HG03025 (cell line): ENCODE measurements around the gene NTN1.
"Not testable (repeated sequence)": the region's sequence is repeated elsewhere in the genome, so short reads cannot be mapped to it uniquely, and the experiment has no call there.

Source experiments
- ATAC-seq: cut with Tn5 transposase; IDR thresholded peaks from one replicate; pipeline ENCODE4 v1.9.1; 2021; ENCODE audit warnings: mild to moderate bottlenecking, moderate library complexity; ENCODE audit not compliant: unreplicated experiment, low FRiP score

The NTN1 gene

DNA sequence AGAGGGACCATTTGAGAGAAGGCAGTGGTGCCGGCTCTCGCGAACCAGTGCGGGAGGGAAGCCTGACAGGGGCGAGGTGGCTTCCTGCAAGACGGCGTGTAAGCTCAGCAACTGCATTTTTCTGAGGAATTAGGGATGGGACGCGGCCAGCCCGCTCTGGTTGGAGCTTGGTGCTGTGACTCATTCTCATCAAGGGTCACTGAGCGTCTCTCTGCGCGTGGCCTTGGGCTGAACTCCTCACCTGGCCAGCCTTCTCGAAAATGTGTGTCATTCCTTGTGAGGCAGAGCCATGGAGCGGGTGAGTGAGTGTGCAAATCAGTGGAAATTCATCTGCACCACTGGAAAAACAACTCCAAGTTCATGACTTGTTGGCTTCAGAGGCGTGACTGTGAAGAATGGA lies 52.8 kb downstream of the NTN1 start:
- no peak for ATAC-seq

DNA sequence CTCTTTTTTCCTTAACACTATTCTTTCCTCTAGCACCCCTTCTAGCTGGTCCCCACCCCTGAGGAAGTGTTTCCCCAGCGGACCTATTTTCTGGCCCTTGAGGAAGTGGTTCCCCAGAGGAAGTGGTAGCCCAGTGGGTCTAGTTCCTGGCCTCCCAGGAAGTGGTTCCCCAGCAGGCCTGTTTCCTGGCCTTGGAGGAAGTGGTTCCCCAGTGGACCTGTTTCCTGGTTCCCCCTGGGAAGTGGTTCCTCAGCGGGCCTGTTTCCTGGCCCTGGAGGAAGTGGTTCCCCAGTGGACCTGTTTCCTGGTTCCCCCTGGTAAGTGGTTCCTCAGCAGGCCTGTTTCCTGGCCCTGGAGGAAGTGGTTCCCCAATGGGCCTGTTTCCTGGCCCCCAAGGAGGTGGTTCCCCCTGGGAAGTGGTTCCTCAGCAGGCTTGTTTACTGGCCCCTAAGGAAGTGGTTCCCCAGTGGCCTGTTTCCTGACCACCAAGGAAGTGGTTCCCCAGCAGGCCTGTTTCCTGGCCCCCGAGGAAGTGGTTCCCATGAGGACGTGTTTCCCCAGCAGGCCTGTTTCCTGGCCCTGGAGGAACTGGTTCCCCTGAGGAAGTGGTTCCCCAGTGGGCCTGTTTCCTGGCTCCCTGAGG lies 58.3 kb downstream of the NTN1 start:
- no peak for ATAC-seq

DNA sequence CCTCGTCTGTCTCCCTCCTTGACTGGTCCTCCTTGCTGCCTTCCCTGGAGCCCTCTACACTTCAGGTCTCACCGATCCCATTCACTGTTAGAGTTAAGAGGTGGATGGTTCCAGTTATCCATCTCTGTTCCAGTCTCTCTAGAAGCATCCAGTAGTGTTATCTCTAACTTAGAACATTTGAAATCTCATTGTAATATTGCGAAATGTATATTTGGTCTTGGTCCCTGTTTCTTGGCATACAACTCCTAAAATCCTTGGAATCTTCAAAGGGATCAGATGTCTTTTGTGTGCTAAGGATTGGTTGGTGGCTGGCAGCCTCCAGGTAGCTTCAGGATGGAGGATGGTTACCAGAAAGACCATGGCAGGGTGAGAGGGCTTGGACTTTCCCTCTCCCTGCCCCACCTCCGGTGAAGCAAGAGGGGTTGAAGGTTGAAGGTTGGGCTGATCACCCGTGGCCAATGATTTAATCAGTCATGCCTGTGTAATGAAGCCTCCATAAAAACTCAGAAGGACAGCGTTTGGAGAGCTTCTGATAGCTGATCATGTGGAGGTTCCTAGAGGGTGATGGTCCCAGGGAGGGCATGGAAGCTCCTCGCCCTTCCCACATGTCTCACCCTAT lies 59.1 kb downstream of the NTN1 start:
- no peak for ATAC-seq

DNA sequence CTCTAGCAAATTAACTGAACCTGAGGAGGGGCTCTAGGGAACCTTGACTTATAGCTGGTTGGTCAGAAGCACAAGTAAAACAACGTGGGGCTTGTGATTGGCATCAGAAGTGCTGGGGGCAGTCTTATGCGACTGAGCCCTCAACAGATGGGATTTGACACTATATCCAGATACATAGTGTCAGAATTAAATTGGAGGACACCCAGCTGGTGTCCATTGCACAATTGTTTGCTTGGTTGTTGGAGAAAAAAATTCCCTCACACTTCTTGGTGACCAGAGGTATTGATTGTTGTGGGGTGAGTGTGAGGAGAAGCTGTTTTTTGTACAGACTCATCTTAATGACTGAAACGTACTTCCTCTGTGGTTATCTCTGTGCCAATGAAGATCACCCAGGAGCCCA lies 59.7 kb downstream of the NTN1 start:
- no peak for ATAC-seq

DNA sequence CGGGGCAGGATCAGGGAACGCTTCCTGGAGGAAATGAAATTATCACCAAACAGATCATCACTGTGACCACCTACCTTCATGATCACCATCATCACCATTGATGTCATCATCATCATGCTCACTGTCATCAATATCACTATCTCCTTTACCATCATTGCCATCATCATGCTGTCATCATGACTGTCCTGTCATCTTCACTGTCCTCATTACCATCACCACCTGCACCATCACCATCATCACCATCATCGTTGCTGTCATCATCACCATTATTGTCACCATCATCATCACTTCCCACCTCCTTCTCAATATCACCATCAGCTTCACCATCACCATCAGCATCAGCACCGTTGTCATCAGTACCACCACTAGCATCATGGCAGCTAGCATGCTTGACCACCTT lies 65.3 kb downstream of the NTN1 start:
- ATAC-seq: no peak

DNA sequence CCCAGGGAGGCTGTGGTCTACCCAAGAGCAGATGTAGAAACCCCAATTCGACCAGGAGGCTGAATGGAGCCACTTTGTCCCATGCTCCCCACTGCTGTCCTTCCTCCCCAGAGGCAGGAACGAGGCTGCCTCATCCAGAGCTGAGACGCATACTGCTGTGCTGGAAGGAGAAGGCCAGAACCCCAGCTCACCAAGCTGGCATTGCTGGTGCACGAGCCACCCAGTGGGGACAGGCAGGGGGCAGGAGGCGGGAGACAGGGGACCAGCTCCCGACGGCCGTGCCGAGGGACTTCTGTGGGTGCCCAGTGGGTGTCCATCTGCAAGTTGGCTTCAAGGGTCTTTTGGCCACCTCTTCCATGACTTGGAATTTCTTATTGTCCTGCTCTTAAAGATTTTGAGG lies 66.6 kb downstream of the NTN1 start:
- ATAC-seq: no peak

DNA sequence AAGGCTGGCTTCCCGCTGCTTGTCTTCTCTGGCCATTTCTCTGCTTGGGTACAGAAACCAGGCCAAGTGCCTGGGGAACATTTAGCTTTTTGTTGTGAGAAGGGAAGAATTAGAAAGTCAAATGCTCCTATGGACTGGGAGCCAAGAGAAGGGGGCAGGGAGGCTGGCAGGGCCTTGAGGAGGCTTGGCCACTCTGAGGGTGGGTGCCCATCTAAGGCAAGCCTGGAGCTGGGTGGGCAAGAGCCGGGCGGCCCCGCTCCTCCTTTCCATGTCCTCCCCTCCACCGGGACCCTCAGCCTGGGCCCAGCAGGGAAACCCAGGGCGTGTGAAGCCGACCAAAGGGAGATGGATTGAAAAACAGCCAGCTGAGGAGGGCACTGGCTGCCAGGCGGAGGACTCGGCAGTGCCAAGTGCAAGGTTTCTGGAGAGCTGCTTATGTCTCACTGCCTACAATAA lies 69.4 kb downstream of the NTN1 start:
- ATAC-seq: no peak

DNA sequence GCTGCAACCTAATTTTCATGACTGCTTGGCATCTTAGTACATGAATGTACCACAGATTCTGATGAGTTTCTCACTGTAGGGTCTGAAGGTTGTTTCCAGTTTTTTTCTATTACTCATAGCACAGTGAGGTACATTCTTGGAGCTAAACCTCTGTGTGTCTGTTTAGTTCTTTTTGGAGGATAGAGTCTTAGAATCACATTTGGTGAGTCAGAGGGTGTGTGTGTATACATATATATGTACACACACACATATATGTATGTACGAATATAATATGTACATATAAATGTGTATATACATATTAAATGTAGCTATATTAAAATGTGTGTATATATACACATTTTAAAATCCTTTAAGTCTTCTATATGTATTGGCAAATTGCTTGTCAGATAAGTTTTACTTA lies 72.9 kb downstream of the NTN1 start:
- no peak for ATAC-seq

DNA sequence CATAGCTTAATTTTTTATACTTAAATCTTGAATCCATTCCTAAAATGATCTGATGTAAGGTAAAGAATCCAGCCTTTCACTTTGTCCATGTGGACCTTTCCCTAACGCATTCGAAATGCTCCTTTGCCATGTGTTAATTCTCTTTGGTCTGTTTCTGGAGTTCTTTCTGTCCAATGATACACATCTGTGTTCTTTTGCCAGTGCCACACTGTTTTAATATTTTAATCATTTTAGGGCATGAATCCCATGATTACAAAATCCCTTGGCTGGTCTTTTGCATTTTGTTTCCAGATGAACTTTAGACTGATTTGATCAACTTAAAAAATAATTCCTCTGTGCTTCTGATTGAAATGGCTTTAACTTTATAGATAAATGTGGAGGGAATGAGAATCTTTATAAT lies 74.1 kb downstream of the NTN1 start:
- no peak for ATAC-seq

DNA sequence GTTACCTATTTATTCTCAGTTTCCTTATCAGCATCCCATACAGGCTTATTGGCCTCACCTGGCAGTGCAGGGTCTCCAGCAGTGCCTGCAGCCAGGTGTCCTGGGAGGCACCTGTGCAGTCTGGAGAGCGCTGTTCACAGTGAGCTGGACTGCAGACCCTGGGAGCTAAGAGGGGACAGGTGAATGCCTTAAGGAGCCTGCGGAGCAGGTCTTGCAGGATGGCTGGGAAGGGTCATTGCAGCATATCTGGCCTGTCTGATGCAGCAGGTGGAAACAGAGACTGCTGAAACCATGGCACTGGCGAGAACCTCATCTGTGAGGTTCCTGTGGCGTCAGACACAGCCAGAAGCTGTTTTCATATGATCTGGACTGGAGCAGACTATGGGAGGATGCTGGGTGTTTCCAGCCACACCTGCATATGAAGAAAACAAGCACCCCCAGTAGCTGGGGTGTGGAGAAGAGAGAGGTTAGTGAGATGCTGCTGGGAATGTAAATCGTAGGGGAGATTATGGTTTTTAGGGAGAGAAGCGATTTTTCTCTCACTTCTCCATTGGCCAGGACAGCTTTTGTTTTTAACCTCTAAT lies 77.0 kb downstream of the NTN1 start:
- no peak for ATAC-seq

DNA sequence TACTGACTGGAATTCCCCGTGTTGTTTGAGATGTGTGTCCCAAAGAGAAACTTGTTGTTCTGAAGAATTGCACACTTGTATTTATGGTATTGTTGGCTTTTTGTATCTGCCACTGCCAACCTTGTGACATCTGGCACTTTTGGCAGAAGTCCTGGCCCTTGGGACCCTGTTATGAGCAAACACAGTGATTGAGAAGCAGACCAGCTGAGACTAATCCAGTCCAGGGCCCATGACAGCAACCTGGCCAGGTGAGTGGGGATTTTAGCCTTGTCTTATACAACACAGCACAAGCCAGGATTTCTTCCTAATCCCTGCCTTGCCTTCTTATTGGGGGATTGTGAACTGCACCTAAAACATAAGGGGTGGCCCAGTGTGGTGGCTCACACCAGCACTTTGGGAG lies 80.0 kb downstream of the NTN1 start:
- ATAC-seq: no peak

DNA sequence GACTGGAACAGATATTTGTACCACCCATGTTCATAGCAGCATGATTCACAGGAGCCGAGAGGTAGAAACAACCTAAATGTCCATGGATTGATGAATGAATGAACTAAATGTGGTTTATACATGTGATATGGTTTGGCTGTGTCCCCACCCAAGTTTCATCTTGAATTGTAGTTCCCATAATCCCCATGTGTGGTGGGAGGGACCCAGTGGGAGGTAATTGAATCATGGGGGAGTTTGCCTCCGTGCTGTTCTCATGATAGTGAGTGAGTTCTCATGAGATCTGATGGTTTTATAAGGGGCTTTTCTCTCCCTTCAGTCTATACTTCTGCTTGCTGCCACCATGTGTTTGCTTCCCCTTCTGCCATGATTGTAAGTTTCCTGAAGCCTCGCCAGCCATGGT lies 81.9 kb downstream of the NTN1 start:
- ATAC-seq: not testable (repeated sequence)

DNA sequence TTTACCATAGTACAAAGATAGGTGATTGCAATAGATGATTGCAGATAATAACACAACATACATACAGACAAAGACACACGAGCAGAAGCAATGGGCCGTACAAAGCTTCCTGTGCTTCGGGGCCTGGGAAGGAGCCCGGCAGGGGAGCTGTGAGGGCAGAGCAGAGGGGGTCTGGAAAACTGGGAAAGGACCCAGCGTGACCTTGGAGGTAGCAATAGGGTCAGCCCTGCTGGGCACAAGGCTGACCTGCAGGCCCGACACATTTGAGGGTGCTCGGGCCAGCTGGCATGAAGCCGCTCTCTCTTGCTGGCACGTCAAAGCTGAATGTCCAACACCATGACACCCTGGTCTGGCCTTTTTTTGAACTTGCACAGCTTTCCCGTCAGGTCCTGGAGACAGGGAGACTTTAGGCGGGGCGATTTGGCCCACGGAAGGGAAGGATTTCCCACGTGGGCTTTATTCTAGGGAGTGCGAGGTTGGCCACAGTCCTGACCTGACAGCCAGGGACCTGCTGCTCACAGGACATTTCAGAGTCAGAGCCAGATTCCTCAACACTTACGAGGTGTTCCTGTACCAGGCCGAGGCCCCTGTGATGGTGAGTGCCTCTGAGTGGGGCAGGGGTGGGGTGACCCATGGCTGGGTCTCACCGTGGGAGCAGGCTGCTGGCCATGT lies 83.2 kb downstream of the NTN1 start:
- no peak for ATAC-seq

DNA sequence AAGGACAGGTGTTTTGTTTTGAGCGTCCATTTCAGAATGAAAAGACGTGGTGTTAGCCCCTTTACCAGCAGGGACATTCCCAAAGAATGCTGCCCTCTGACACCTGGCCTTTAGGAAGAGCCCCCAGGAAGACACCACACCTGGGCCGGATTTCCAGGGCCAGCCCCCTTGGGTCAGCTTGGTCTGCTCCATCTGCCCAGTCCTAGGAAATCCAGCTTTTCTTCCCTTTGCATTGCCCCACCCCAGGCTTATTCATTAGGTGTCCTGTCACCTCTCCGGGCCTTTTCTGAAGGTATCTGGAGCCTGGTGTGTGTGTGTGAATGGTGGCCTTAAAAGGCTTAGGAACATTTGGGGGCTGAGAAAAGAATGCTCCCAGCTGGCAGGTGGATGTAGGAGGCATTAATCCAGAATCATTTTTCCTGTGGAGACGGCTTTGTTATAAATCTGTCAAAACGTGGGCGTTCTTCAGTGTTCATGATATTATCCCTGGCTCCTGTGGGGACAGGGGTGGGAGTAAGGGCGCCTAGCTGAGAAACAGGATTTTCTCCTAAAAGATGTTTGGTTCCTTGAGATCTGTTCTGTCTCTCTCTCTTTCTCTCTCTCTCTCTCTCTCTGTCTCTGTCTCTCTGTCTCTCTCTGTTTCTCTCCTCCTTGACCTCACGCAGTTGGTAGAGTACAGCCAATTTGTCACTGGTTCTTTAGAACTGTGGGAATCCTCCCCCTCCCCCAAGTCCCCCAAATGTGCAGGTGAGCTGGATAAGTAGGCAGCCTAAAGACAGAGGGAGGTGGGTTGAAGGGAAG lies 84.0 kb downstream of the NTN1 start:
- no peak for ATAC-seq

DNA sequence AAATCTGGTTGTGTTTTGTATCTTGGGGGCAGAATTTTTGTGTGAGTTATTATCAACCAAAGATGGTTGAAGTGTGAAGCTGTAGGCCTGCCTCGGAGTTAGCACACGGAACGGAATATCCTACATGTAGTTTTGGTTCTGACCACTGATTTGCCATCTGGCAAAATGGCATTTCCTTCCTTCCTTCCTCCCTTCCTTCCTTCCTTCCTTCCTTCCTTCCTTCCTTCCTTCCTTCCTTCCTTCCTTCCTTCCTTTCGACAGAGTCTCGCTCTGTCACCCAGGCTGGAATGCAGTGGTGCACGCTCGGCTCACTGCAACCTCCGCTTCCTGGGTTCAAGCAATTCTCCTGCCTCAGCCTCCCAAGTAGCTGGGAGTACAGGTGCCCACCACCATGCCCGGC lies 85.0 kb downstream of the NTN1 start:
- not testable (repeated sequence) for ATAC-seq

DNA sequence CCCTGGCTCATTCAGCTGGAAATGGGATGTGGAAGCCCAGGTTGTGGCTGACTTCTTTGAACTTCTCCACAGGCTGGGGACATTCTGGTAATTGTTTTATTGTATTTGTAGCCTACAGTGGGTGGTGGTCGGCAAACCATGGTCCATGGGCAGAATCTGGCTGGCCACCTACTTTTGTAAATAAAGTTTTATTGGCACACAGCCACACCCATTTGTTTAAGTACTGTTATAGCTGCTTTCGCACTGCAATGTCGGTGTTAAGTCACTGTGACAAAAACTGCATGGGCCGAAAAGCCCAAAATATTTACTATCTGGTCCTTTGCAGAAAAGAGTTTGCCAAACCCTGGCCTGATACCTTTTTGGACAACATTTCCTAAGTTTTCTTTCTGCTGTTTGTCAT lies 86.2 kb downstream of the NTN1 start:
- ATAC-seq: no peak

DNA sequence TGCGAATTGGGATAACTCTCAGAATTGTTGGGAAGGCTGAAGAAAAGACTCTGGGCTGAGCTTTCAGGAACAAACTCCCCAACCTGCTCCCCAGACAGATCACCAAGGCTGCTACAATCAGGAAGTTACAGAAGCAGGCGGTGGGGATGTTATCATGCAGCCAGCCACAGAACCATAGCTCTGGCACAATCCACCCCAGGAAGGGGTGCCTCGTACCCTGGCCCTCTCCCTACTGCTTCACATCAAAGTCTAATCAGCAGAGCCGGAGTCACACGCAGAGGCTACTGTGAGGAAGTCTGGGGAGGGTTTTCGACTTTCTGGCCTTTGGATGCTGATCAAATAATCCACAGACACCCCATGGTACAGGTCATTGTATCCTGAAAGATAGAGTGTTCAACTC lies 86.8 kb downstream of the NTN1 start:
- no peak for ATAC-seq

DNA sequence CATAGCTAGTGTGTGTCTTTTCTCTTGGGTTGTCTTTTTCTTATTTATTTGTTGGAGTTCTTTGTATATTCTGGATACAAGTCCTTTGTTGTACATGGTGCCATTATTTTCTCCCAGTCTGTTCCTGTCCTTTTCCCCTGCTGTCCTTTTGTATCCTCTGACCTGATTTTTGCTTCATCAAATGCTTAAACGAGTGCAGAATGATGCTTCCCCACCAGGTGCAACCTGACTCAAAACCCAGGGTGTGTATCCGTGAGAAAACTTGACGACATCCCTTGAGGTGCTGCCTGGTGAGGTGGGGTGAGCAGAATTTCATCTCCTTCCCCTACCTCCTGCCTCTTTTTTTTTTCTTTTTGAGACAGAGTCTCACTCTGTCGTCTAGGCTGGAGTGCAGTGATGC lies 88.6 kb downstream of the NTN1 start:
- no peak for ATAC-seq

DNA sequence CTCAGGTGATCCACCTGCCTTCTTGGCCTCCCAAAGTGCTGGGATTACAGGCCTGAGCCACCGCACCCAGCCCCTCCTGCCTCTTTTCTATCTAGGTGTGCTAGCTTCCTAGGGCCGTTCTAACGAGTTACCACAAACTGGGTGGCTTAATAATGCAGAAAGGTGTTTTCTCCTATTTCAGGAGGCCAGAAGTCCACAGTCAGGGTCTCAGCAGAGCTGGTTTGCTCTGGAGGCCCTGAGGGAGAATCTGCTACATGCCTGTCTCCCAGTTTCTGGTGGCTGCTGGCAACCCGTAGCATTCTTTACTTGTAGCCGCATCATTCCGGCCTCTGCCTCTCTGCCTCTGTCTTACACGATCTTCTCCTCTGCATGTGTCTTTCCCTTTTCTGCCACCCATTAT lies 89.2 kb downstream of the NTN1 start:
- ATAC-seq: no peak

DNA sequence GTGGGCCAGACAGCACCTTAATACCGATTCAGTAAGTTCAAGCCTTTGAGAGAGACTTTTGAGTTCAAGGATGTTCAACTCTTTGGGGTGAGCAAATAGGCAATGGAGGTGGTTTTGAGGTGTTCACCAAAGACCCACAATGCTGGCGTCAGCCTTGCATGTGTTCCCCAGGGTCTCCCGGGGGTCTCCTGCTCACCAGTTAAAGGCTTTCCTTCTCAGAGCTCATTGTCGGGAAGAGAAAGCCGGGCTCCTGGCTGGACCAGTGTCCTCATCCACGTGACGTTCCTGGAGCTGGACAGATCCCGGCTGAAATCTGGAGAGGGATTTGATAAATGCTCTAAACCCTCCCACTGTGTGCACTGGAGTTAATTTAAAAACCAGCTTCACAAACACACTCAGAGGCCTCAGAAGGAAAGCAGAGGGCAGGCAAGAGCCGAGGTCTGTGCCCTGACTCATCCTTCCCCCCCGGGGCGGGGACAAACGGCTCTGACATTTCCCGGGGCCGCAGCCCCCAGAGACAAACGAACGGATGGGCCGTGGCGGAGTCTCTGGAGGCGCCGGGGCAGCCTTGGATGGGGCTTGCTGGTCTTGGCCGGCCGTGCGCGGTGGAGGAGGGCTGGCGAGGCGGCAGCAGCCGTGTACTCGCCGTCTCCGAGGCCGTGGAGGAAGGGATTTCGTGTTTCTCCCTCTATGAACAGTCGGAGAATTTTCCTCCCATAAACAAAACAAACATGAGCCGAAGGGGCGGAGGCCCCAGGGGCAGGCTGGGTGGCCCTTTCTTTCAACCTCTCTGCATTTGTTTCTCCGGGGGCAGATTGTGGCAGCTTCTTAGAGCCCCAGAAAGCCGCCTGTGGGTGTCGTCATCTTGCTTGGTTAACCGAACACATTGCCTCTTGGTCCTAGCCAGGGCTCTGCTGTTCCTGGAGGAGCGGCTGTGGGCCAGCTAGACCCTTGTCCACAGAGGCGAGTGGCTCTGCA lies 94.2 kb downstream of the NTN1 start:
- no peak for ATAC-seq
